Glutamatergic neuron (in vitro differentiated cells): ENCODE results near the gene DUSP22. TPM values are rescaled to one million over a fixed set of nuclear protein-coding genes. Genes with fewer than 3 reads are reported as not detected.

Experiments used
- DNase-seq: peaks from one replicate; pipeline ENCODE4 v3.0.0; 2022
- H3K27ac Mint-ChIP-seq: one replicate; pipeline ENCODE4 v1.8.0; 2020; ENCODE audit warnings: mild to moderate bottlenecking, mixed read lengths, inconsistent platforms; ENCODE audit not compliant: unreplicated experiment
- H3K27me3 Mint-ChIP-seq: one replicate; pipeline ENCODE4 v1.8.0; 2020; ENCODE audit warnings: mild to moderate bottlenecking, moderate library complexity, mixed read lengths, inconsistent platforms; ENCODE audit not compliant: unreplicated experiment
- H3K36me3 Mint-ChIP-seq: one replicate; pipeline ENCODE4 v1.8.0; 2020; ENCODE audit warnings: mild to moderate bottlenecking, mixed read lengths, inconsistent platforms; ENCODE audit not compliant: unreplicated experiment
- H3K4me1 Mint-ChIP-seq: one replicate; pipeline ENCODE4 v1.8.0; 2020; ENCODE audit warnings: mild to moderate bottlenecking, low read depth, mixed read lengths, inconsistent platforms; ENCODE audit not compliant: unreplicated experiment
- H3K4me3 Mint-ChIP-seq: one replicate; pipeline ENCODE4 v1.8.0; 2020; ENCODE audit warnings: mild to moderate bottlenecking, mixed read lengths, inconsistent platforms; ENCODE audit not compliant: unreplicated experiment
- H3K9me3 Mint-ChIP-seq: one replicate; pipeline ENCODE4 v1.8.0; 2020; ENCODE audit warnings: mild to moderate bottlenecking, moderate library complexity, mixed read lengths, inconsistent platforms; ENCODE audit not compliant: unreplicated experiment
- CTCF ChIP-seq: fragments of 200-600 bp; sonication (generic); IDR thresholded peaks from one replicate; pipeline ENCODE4 v1.5.0; 2021; ENCODE audit not compliant: partially characterized antibody, unreplicated experiment
- total RNA-seq: library from RNA; stranded (reverse); fragmentation: NEBNext Ultra II Directional; extraction: Animal tissue kit (Norgen Biotek cat#: 25700); gene quantifications from one replicate; pipeline ENCODE4 v1.2.1, GENCODE V29; 2021; ENCODE audit not compliant: unreplicated experiment

DUSP22 gene
- total RNA-seq, 1 donor from 2014 or later = 40.4 TPM

- peaks cover 16% of the 10 kb centered on the region for H3K27me3 Mint-ChIP-seq
- H3K9me3 Mint-ChIP-seq = peaks cover 11% of the 10 kb centered on the region
- H3K4me3 Mint-ChIP-seq = peak within 1 kb of the TSS; percentile 83
- DNase-seq = peak; percentile 51
- H3K4me1 Mint-ChIP-seq = peaks cover 6% of the 10 kb centered on the region
- TF ChIP-seq CTCF = no peak
- peaks cover 7% of the 10 kb centered on the region for H3K36me3 Mint-ChIP-seq
- H3K27ac Mint-ChIP-seq = no peak within 1 kb of the TSS
These were observed 99.5 kb downstream of the DUSP22 start, which contains the start of gene IRF4 for GRCh38 chr6:391559-392440. TSS of gene IRF4 (plus strand) at chr6:391752. CDS start at chr6:393153, 1,401 bp downstream.

DNA sequence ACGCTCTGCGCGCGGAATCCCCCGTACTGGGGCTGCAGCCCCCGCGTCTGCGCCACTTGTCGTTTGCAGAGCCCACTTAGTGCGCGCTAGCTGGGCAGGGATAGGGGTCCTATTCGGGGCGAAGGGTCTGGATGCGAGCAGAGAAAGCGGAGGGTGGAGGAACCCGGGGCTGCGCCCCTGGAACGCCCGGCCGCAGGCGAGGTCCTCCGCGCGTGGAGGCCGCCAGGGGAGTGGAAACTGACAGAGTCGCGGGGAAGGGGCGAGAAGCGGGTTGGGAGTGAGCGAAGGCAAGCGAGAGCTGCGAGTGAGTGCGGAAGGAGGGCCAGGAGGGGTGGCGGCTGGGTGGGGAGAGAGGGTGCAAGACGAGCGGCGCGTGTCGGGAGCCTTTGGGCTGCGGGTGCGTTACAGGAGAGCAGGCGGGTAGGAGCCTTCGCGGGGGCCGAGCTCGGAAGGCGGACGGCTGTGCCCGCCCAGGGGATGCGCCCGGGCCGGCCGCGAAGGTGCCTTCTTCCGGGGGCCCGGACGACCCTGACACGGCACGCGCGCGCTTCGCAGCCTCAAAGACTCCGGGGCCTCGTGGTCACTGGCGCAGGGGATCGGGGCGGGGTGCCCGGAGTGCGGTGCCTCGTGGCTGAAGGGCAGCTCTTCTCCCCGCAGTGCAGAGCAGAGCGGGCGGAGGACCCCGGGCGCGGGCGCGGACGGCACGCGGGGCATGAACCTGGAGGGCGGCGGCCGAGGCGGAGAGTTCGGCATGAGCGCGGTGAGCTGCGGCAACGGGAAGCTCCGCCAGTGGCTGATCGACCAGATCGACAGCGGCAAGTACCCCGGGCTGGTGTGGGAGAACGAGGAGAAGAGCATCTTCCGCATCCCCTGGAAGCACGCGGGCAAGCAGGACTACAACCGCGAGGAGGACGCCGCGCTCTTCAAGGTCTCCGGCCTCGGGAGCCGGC, 100.4 kb downstream of the DUSP22 start:
- H3K9me3 Mint-ChIP-seq = peaks cover 11% of the 10 kb centered on the region
- DNase-seq = peak; percentile 62
- no peak overlapping the region for H3K27ac Mint-ChIP-seq
- H3K4me3 Mint-ChIP-seq = peak overlapping the region; percentile 78
- TF ChIP-seq CTCF = no peak
- peaks cover 16% of the 10 kb centered on the region for H3K27me3 Mint-ChIP-seq
- peaks cover 6% of the 10 kb centered on the region for H3K4me1 Mint-ChIP-seq
- H3K36me3 Mint-ChIP-seq = peaks cover 7% of the 10 kb centered on the region

DNA sequence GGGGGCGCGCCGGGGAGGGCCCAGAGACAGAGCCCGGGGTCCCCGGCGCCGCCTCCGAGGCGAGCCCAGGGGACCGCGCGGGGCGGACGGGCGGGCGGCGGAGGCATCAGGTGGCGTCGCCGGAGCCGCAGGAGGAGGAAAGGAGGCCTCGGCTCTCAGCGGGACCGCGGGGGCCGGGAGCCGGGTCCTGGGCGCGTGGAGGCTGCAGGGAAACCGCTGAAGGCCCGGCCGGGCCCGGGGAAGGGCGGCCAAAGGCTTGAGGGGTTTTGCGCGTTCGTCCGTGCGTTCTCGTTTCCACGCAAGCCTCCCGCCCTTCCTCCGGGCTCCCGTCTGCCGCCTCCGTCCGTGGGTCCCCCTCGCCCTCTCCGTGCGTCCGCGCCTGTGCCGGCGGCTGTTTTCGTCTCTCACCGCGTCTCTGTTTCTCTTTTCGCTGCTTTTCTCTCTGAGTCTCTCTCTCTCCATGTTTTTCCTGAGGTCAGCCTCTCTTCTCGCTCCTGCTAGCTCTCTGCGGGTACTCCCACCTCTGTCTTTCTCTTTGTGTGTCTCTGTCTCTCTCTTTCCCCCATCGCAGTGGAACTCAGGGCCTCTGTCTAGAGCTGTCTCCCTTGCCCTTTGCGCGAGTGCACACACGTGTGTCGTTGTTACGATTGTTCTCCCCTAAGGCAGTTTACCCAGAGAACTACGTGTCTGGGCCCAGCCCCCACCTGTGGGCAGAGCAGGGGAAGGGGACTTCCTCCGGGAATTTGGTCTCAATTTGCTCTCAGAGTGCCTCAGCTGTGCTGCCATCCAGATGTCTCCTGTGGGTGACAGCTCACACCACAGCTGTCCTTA, 101.3 kb downstream of the DUSP22 start:
- H3K4me1 Mint-ChIP-seq = peaks cover 6% of the 10 kb centered on the region

More for the DNA sequence above, 101.3 kb downstream of the DUSP22 start:
- TF ChIP-seq CTCF = no peak
- peak; percentile 46 for DNase-seq
- Mint-ChIP-seq H3K27me3 (peaks cover 16% of the 10 kb centered on the region), H3K4me3 (peak overlapping the region; percentile 95), H3K9me3 (peaks cover 11% of the 10 kb centered on the region), H3K36me3 (peaks cover 7% of the 10 kb centered on the region), H3K27ac (peak overlapping the region; percentile 2)
